Activated CD4-positive, alpha-beta T cell treated with anti-CD3 and anti-CD28 coated beads, Interleukin-10, Interleukin-2, amounts not matched to agents 100 ng/mL and 50 ng/mL, durations not matched to agents 16 hours and 8 hours (primary cell): ENCODE data around the gene G6PC3.
"Not testable (repeated sequence)": the region's sequence is repeated elsewhere in the genome, so short reads cannot be mapped to it uniquely, and the experiment has no call there.

Source experiments
- DNase-seq: peaks from one replicate; pipeline ENCODE4 v3.0.0-alpha.2; 2020

Gene G6PC3

GRCh38 chr17:44085908-44086307, 15.4 kb downstream of the G6PC3 start:
- no peak for DNase-seq

GRCh38 chr17:44086364-44087311, 16.1 kb downstream of the G6PC3 start:
- DNase-seq: peak; percentile 69

GRCh38 chr17:44087319-44087718, 16.8 kb downstream of the G6PC3 start:
- no peak for DNase-seq

- DNase-seq: no peak
These were observed 17.7 kb downstream of the G6PC3 start for GRCh38 chr17:44088254-44088653.

DNA sequence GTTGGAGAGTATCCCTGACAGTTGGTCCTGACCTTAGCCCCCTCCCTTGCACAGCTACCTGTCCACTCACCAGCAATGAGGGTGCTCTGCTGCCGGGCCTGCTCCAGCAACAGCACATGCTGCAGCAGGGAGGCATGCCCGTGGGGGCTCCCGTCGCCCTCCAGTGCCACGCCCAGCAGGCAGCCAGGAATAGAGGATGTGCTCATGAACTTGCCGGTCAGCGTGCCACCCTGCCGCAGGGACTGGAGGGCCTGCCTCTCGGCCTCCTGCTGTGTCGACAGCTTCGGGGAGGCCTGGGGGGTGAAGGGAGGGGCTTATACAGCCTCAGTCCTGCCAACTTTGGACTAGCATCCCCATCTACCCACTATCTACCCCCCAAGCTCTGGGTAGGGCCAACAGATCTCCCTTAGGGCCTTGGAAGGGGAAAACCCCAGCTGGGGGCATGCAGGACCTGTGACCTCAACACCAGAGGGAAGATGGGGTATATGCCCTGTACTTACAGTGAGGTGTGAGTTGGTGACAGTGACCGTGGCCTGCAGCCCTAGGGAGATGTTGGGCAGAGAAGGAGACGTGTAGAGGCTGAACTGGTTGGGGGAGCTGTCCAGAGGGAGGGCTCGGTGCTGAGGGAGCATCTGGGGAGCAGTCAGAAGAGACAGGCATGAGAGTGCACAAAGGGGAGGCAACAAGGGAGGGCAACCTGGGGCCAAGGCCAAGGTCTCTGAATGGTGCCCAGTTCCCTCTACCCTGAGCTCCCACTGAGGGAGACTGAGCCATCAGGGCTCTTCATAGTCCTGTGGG, 20.9 kb downstream of the G6PC3 start:
- no peak for DNase-seq

GRCh38 chr17:44092051-44092450, 21.5 kb downstream of the G6PC3 start:
- DNase-seq: no peak

- DNase-seq: no peak
These were observed 22.8 kb downstream of the G6PC3 start for GRCh38 chr17:44093231-44093900.

DNA sequence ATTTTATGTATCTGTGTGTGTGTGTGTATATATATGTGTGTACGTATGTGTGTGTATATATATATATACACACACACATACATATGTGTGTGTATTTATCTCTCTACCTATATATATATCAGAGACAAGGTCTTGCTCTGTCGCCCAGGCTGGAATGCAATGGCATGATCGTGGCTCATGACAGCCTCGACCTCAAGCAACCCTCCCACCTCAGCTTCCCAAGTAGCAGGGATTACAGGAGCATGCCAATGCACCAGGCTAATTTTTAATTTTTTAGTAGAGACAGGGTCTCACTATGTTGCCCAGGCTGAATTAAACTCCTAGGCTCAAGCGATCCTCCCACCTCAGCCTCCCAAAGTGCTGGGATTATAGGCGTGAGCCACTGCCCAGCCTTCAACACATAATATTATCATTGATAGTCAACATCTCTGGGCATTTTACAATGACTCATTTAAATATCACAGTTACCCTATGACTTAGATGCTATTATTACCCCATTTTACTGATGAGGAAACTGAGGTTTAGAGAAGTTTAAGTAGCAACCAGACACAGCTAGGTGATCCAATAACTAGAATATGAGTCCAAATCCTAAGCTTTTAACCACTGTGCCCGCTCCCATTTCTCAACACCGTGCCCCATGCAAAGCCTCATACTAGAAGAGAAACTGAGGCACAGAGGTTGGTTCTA, 24.3 kb downstream of the G6PC3 start:
- DNase-seq: no peak

GRCh38 chr17:44095388-44095646, 24.8 kb downstream of the G6PC3 start:
- DNase-seq: no peak

DNA sequence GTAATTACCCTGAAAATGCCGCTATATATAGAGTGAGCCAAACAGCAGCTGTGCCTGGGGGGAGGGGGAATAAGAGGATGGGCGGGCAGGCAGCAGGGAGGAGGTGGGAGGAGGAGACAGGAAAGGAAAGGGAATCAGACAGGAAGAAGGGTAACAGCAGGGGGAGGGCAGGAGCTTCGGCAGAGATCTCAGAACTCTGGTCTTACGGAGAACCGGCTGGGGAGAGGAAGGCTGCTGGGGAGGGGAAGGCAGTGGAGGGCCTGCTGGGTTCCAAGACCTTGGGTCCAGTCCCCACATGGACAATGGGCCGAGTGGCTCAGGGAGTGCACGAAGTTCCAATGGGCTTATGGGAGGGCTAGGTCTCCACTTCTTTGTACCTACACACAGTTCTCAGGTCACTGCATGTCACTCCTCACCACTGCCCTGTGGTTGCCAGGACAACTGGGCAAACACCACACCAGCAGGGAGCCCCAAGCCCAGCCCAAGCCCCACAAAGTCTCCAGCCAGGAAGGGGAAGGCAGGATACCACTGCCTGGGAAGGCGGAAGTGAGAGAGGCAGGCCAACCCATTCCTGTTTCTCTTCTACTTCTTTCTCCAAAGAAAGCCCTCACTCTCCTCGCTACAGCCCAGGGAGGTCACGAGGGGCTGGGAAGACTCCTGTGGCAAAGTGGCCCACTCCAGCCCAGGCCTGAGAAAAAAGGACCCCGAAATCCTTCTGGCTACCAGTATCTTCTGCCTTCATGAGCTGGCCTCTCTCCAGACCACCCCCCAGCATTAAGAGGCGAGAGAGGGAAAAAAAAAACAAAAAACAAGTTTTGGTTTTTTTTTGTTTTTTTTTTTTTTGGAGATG, 25.3 kb downstream of the G6PC3 start:
- DNase-seq: no peak

DNA sequence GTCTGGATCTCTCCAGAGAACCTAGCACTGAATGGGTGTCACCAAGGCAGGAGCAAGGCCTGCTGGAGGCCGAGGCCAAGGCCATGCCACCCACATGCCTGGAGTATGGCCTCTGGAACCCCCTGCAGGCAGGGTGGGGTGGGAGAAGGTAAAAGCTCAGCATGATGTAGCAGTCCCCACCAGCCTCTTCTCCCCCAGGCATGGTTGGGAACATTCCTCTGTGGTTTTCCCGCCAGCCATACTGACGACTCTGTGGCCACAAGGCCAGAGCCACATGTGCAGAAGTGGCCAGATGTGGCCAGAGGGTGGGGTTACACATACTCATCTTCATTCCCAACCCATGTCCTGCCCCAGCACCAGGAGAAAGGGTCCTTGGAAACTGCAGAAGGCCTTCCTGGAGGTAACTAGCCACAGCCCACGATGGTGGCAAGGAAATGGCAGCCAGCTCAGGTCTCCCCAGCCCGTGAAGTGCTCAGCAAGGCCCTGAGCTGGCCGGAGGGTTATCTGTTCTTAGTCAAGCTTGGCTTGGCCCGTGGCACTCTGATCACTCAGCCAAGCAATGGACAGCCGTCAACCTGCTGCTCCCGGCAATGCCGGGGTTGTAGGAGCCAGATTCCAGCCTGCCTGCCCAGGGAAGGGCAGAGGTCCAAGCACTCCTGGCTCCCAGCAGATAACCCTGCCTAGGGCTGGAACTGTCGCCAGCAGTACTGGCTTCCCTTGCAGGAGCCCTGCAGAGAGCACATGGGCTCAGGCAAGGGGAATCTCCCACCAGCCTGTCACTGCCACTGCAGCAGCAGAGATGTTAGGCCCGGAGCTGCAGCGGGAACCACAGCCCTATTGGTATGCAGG, 26.8 kb downstream of the G6PC3 start:
- DNase-seq: no peak

GRCh38 chr17:44101858-44102257, 31.3 kb downstream of the G6PC3 start:
- DNase-seq: not testable (repeated sequence)

DNA sequence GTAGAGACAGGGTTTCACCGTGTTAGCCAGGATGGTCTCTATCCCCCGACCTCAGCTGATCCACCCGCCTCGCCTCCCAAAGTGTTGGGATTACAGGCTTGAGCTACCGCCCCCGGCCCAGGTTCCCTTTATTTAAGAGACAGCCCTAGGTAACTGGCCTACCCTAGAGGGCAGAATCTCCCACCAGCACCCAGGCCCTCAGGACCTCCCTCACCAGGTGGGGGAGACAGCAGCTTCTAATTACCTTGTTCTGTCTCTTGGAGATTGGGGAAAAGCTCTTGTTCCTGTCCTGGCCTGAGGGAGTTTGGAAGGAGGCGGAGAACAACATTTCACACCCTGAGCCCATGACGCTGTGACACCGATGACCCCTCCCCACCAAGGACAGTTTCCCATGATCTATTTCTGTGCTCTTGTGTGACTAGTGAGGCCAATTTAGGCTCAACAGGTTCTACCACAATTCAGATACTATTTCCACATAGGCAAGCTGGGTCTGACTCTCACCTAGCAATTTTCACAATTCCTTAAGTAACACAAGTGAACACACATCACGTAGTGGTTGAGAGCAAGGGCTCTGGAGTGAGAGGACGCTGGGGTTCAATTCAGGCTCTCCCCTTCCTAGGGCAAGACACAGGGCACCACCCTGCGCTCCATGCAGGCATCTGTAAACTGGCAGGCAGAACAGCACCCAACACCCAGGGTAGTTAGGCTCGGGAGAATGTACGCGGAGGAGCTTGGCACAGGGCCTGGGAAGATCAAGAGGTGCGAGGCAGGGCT, 32.5 kb downstream of the G6PC3 start:
- no peak for DNase-seq

- DNase-seq: no peak
These were observed 34.9 kb downstream of the G6PC3 start for GRCh38 chr17:44105483-44105882.

DNA sequence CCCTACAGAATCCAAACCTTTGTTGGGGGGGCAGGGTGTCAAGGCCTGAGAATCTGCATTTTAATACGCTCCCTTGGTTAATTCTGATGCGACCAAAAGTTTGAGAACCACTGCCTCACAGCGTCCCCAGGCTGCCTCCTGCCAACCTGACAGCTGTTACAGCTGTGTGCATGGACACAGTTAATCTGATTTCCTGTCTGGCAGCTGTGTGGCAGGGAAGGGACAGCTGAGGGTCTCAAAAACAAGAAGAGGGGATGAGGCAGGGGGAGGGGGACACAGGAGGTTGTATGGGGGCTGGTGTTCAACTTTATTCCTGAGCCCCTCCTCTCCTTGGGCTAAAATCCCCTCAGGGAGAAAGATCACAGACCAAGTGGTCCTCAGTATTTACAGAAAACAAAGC, 35.4 kb downstream of the G6PC3 start:
- no peak for DNase-seq

DNA sequence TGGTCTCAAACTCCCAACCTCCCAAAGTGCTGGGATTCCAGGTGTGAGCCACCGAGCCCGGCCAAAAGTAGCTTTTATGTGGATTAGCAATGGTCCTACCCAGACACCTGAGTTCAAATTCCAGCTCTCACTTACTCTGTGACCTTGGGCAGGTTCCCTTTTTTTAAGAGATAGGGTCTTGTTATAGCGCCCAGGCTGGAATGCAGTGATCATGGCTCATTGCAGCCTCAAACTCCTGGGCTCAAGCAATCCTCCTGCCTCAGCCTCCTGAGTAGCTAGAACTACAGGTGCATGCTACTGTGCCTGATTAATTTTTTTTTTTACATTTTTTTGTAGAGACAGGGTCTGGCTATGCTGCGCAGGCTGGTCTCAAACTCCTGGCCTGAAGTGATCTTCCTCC, 36.3 kb downstream of the G6PC3 start:
- DNase-seq: no peak

DNA sequence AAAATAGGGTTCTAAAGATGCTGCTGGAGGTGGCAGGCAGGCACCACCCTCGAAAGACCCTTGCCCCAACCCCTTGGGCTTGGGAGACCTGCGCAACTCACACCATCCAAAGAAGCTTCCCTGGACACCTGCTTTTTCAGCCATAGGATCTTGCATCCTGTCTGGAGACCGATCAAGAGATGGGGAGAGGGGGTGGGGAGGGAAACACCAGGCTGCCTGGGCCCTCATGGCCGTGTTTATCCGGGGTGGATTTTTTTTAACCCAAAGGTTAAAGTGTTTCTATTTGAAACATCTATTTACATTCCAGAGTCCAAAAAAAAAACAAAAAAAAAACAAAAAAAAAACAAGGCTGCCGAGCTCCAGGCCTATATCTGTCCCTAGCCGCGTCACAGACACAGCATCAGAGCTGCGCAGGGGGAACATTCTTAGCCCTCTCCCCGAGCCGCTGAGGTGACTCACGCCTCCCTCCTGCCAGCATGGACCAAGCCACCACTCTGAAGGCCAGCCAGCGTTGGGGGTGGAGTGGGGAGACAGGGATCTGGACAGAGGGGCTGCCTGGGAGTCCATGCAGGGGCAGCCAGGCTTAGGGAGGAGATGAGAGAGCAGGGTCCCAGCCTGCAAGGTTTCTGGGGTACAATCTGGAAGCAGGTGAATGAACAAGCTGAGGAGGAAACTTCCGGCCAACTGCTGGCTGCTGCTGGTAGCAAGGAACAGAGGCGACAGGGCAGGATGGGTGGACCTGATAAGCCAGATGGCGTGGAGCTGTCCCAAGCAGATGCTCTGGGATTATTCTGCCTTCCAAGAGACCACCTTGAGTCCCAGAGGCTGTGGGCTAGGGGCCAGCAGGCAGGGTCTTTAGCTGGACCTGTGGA, 38.1 kb downstream of the G6PC3 start:
- DNase-seq: no peak

DNA sequence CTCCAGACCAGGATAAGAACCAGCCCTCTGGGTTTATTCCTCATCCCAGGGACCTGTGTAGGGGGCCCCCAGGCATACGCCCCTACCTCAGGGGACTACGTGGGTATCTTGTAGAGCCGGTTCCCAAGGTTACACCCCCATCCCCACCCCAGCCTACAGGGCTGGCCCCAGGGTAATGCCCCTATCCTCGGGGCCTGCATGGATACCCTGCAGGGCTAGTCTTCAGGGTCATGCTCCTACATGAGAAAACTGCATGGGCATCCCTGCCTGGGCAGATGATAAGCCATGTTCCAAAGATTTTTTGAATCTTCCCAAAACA, 38.7 kb downstream of the G6PC3 start:
- DNase-seq: no peak

DNA sequence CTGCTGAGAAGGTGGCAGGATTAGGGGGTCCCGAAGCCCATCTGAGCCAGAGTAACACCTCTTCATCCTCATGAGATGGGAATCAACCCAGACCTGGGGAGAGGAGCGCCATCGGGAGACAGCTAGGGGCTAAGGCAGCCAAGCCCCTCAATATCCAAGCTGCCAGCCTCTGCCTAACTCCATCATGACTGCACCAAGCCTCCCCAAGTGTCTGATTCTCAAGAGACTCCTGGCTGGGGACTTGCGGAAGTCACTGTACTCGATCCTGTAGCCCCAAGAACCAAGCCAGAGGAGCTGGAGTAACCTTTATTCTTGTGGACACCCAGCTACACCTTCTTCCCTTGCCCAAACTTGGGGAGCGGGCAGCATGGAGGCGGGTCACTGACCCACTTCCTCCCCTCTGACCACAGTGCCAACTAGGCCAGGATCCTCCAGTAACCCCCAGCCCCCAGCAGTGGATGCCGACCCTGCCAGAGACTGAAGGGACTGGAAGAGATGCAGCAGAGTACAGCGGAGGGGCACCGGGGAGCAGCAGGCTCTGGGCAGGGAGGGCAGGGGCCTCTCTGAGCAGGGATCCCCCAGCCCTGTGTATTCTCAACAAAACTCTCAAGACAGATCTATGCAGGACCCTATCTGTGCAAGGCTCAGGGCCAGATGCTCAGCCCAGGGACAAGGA, 39.6 kb downstream of the G6PC3 start:
- DNase-seq: no peak
